Fibroblast of lung (primary cell): Measurements from ENCODE around the gene GMNN.
"Not testable (repeated sequence)": the region's sequence is repeated elsewhere in the genome, so short reads cannot be mapped to it uniquely, and the experiment has no call there.

ENCODE experiments used
- CTCF ChIP-seq, 2 donors: IDR thresholded peaks in 1 of 2; conservative IDR thresholded peaks in 1 of 2; 1 replicate in 1 of 2; 2 replicates in 1 of 2; pipeline ENCODE4 v1.5.1; 2011 to 2012; ENCODE audit warnings: low read length in 2 of 2, control low read depth in 1 of 2, inconsistent platforms in 1 of 2, low read depth in 1 of 2, mild to moderate bottlenecking in 1 of 2
- EZH2 ChIP-seq: IDR thresholded peaks from 2 replicates; pipeline ENCODE4 v1.5.1; 2012; ENCODE audit warnings: low read length, control low read depth, mild to moderate bottlenecking; ENCODE audit errors: missing control alignments

GRCh38 chr6:24734710-24735109, 40.0 kb upstream of the GMNN start:
- TF ChIP-seq CTCF (conservative IDR thresholded peaks at IDR 0.05 in 1 of 2, IDR thresholded peaks at IDR 0.05 in 1 of 2; ENCODE audit: low read depth in 1 of 2, low read length in 2 of 2); EZH2: not testable (repeated sequence)
